Lower lobe of right lung (tissue), 2 donors: ENCODE results near the gene JMJD1C. TPM values are rescaled to one million over a fixed set of nuclear protein-coding genes. Genes with fewer than 3 reads are reported as not detected.

Experiments
- ATAC-seq, 2 donors: fragments of 200-7000 bp; cut with Tn5 transposase; one replicate each; pipeline ENCODE4 v1.9.1; 2020 to 2022; ENCODE audit warnings: mild to moderate bottlenecking in 2 of 2, moderate library complexity in 2 of 2
- DNase-seq: peaks from one replicate; pipeline ENCODE4 v3.0.0-alpha.2; 2020
- H3K27ac ChIP-seq: fragments of 200-600 bp; one replicate; pipeline ENCODE4 v1.8.0; 2022
- H3K27me3 ChIP-seq: fragments of 200-600 bp; one replicate; pipeline ENCODE4 v1.8.0; 2022; ENCODE audit warnings: low read depth
- H3K36me3 ChIP-seq: fragments of 200-600 bp; one replicate; pipeline ENCODE4 v1.8.0; 2022; ENCODE audit warnings: mild to moderate bottlenecking
- H3K4me1 ChIP-seq: fragments of 200-600 bp; one replicate; pipeline ENCODE4 v1.8.0; 2022
- H3K4me3 ChIP-seq: fragments of 200-600 bp; one replicate; pipeline ENCODE4 v1.8.0; 2022; ENCODE audit warnings: mild to moderate bottlenecking
- H3K9me3 ChIP-seq: fragments of 200-600 bp; one replicate; pipeline ENCODE4 v1.8.0; 2022
- CTCF ChIP-seq: fragments of 200-600 bp; IDR thresholded peaks from one replicate; pipeline ENCODE4 v1.8.0; 2022; ENCODE audit warnings: antibody characterized with exemption, mild to moderate bottlenecking
- intact Hi-C: fragments of 100-400 bp; cut with DNase I; formaldehyde crosslinking; loops from one replicate; pipeline ENCODE4 v1.11.0; 2022
- total RNA-seq: library from RNA; stranded (reverse); fragmentation: NEBNext Ultra II Directional; extraction: Animal tissue kit (Norgen Biotek cat#: 25700); gene quantifications from one replicate; pipeline ENCODE4 v1.2.1, GENCODE V29; 2021
- donor health status: DM: no; HTN: yes; CAD: no; lungs with severe emphysema.

JMJD1C gene
- total RNA-seq, 1 donor from 2014 or later, result 100.0 TPM

GRCh38 chr10:63489838-63490237, 24.1 kb upstream of the JMJD1C start:
- peaks cover 31% of the 10 kb centered on the region for H3K4me1 ChIP-seq
- H3K36me3 ChIP-seq, result no peaks in the 10 kb centered on the region
- no peaks in the 10 kb centered on the region for H3K27me3 ChIP-seq
- intact Hi-C loops, result no loop called here
- H3K27ac ChIP-seq, result no peak overlapping the region
- H3K4me3 ChIP-seq, result no peak overlapping the region
- DNase-seq (no peak), ATAC-seq (no peak)
- no peaks in the 10 kb centered on the region for H3K9me3 ChIP-seq
- no peak for TF ChIP-seq CTCF

GRCh38 chr10:63487990-63488389, 22.2 kb upstream of the JMJD1C start:
- no peaks in the 10 kb centered on the region for H3K36me3 ChIP-seq
- TF ChIP-seq CTCF, result no peak
- no peaks in the 10 kb centered on the region for H3K27me3 ChIP-seq
- H3K27ac ChIP-seq, result no peak overlapping the region
- DNase-seq, result no peak
- H3K4me3 ChIP-seq, result no peak overlapping the region
- no peaks in the 10 kb centered on the region for H3K9me3 ChIP-seq
- intact Hi-C loops, result no loop called here
- H3K4me1 ChIP-seq, result peaks cover 31% of the 10 kb centered on the region
- no peak for ATAC-seq

- Histone ChIP-seq H3K4me1 (peaks cover 20% of the 10 kb centered on the region), H3K27ac (no peak overlapping the region), H3K27me3 (no peaks in the 10 kb centered on the region), H3K36me3 (no peaks in the 10 kb centered on the region), H3K4me3 (no peak overlapping the region), H3K9me3 (no peaks in the 10 kb centered on the region)
- no peak for TF ChIP-seq CTCF
- ATAC-seq (no peak), DNase-seq (no peak)
- intact Hi-C loops, result no loop called here
Observed at GRCh38 chr10:63483983-63484382, 18.2 kb upstream of the JMJD1C start.

- no peak for TF ChIP-seq CTCF
- Histone ChIP-seq H3K27me3 (no peaks in the 10 kb centered on the region), H3K9me3 (no peaks in the 10 kb centered on the region), H3K4me1 (peaks cover 25% of the 10 kb centered on the region), H3K27ac (peak overlapping the region; percentile 47), H3K4me3 (peak overlapping the region; percentile 1), H3K36me3 (no peaks in the 10 kb centered on the region)
- intact Hi-C loops, result no loop called here
- DNase-seq, result no peak
- peak; percentile 90 for ATAC-seq
Observed at GRCh38 chr10:63481815-63482421, 16.1 kb upstream of the JMJD1C start.

GRCh38 chr10:63480237-63480636, 14.5 kb upstream of the JMJD1C start:
- no peak for ATAC-seq
- H3K27ac ChIP-seq, result no peak overlapping the region
- intact Hi-C loops, result no loop called here

More at GRCh38 chr10:63480237-63480636, 14.5 kb upstream of the JMJD1C start:
- TF ChIP-seq CTCF, result no peak
- peaks cover 18% of the 10 kb centered on the region for H3K4me1 ChIP-seq
- H3K4me3 ChIP-seq, result no peak overlapping the region
- H3K27me3 ChIP-seq, result no peaks in the 10 kb centered on the region
- no peaks in the 10 kb centered on the region for H3K9me3 ChIP-seq
- DNase-seq, result no peak
- H3K36me3 ChIP-seq, result no peaks in the 10 kb centered on the region
